Inflammatory macrophage treated with lipopolysaccharide for 4 hours (primary cell): ENCODE results near the gene LAMP1.
A peak's percentile ranks its signal among the peaks of the same experiment; 100 is the strongest.
"Not testable (repeated sequence)": the region's sequence is repeated elsewhere in the genome, so short reads cannot be mapped to it uniquely, and the experiment has no call there.

Experiments
- DNase-seq: peaks from one replicate; pipeline ENCODE4 v3.0.0-alpha.2; 2020

LAMP1 gene

GRCh38 chr13:113296823-113297369, at the start of gene LAMP1:
TSS of gene LAMP1 (plus strand) at chr13:113297239. CDS start at chr13:113297435, 196 bp downstream.
- peak; percentile 96 for DNase-seq

- no peak for DNase-seq
Observed at GRCh38 chr13:113252516-113253095, 44.4 kb upstream of the LAMP1 start.

- DNase-seq = not testable (repeated sequence)
Observed at GRCh38 chr13:113257908-113258307, 39.1 kb upstream of the LAMP1 start.

- peak; percentile 87 for DNase-seq
Observed at GRCh38 chr13:113258321-113259054, 38.6 kb upstream of the LAMP1 start.

GRCh38 chr13:113260996-113261395, 36.0 kb upstream of the LAMP1 start:
- peak; percentile 89 for DNase-seq

- peak; percentile 5 for DNase-seq
Observed at GRCh38 chr13:113263016-113263415, 34.0 kb upstream of the LAMP1 start.

- DNase-seq = no peak
Observed at GRCh38 chr13:113267642-113268405, 29.2 kb upstream of the LAMP1 start.

- DNase-seq = peak; percentile 75
Observed at GRCh38 chr13:113272031-113272430, 25.0 kb upstream of the LAMP1 start.

- peak; percentile 98 for DNase-seq
Observed at GRCh38 chr13:113272701-113273181, 24.3 kb upstream of the LAMP1 start.

GRCh38 chr13:113273321-113273720, 23.7 kb upstream of the LAMP1 start:
- peak; percentile 35 for DNase-seq

- DNase-seq = peak; percentile 93
Observed at GRCh38 chr13:113273851-113274590, 23.0 kb upstream of the LAMP1 start.

GRCh38 chr13:113274721-113275120, 22.3 kb upstream of the LAMP1 start:
- DNase-seq = peak; percentile 71

GRCh38 chr13:113275387-113275786, 21.7 kb upstream of the LAMP1 start:
- DNase-seq = peak; percentile 60

- DNase-seq = no peak
Observed at GRCh38 chr13:113280126-113280525, 16.9 kb upstream of the LAMP1 start.

- no peak for DNase-seq
Observed at GRCh38 chr13:113283904-113284303, 13.1 kb upstream of the LAMP1 start.

- no peak for DNase-seq
Observed at GRCh38 chr13:113288880-113289279, 8.2 kb upstream of the LAMP1 start.

- DNase-seq = no peak
Observed at GRCh38 chr13:113291129-113291528, 5.9 kb upstream of the LAMP1 start.

GRCh38 chr13:113292021-113292862, 4.8 kb upstream of the LAMP1 start:
- DNase-seq = peak; percentile 58

- peak; percentile 61 for DNase-seq
Observed at GRCh38 chr13:113293686-113294085, 3.4 kb upstream of the LAMP1 start.

GRCh38 chr13:113295776-113296175, 1.3 kb upstream of the LAMP1 start:
- no peak for DNase-seq

GRCh38 chr13:113297370-113298042, 467 bp downstream of the LAMP1 start:
- DNase-seq = peak; percentile 59
